GM19467 (cell line): ENCODE data around the gene SMCO1.
A peak's percentile ranks its signal among the peaks of the same experiment; 100 is the strongest.
"Not testable (repeated sequence)": the region's sequence is repeated elsewhere in the genome, so short reads cannot be mapped to it uniquely, and the experiment has no call there.

ENCODE experiments used
- ATAC-seq: cut with Tn5 transposase; IDR thresholded peaks from one replicate; pipeline ENCODE4 v1.9.1; 2021; ENCODE audit warnings: mild to moderate bottlenecking, moderate library complexity; ENCODE audit not compliant: unreplicated experiment

The SMCO1 gene, protein sequence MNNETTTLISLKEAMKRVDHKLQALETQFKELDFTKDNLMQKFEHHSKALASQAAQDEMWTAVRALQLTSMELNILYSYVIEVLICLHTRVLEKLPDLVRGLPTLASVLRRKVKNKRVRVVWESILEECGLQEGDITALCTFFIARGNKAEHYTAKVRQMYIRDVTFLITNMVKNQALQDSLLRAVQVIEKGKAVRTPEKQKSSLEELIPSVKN

DNA sequence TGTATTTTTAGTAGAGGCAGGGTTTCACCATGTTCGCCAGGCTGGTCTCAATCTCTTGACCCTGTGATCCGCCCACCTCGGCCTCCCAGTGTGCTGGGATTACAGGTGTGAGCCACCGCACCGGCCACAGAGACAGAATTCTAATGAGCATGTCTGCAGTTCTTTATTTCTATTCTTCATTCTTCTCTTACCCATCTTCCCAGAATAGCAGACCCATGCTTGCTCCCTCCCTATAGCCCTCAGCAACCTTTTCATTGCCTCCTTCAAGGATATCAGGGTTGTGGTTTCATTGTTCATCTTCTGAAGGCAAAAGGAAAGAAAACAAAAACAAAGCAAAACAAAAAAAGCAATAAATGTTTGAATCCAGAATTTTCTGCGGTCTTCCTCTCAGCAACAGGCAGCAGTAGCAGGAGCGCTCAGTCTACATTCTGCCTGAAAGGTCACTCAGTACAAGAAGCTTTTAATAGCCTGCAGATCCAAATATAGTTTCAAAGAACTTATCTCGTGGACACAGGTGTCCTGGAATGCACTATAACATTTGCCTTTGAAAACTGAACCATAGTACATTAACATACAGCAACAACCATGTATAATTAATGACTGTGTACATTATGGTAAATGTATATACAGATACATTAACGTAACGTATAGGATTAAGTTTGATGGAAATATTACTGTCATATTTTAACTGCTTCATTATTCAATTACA, at the start of gene SMCO1:
TSS of gene SMCO1 (minus strand) at position 434 of the 709 bp plus-strand sequence. CDS start at position 297, 137 bp downstream.
- ATAC-seq, result no peak

DNA sequence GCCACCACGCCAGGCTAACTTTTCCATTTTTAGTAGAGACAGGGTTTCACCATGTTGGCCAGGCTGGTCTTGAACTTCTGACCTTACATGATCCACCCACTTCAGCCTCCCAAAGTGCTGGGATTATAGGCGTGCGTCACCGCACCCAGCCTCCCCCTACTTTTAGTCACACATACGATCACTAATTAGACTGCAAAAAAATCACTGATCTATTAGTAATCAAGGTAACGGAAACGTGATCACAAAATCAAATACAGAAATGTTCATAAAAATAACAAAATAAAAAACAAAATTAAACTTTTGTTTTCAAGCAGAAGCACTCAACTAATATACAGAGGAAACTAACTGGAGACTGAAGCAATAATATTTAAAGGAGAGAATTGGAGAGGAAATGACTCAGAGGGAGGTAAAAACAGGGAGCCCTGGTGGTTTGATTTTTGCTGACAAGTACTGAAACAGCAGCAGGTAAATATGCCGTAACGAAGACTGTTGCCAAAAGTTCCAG, 48.6 kb upstream of the SMCO1 start:
- no peak for ATAC-seq

DNA sequence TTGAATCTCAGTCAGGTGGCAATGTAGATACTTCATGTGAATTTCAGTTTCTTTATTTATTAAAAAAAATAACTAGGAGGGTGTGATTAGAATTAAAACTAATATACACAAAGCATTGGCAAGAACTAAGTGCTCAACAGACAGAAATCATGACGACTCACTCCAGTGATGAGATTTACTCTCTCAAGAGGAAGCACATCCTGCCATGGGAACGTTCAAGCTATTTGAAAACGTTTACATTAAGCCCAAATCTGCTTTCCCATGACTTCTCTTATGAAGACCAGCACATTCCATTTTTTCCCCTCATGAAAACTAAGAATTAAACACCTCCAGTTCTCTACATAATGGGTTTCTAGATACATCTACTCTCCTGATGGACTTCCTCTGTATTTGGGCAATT, 44.7 kb upstream of the SMCO1 start:
- no peak for ATAC-seq

DNA sequence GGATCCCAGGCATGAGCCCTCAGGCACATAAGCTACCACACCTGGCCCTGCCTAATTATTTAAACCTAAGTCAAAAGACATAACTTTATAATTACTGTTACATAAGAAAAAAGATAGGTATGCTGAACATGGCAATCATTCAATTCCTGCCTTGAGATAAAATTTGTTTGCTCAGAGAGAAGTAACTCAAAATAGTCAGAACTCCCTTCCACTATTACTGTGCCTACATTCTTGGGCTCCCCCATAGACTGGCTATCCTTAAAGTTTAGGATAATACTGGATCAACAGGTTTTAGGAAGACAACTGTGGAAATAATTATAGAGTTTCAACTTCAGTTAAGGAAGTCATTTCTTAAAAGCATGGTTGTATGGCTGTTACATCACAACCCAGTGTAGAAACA, 43.3 kb upstream of the SMCO1 start:
- ATAC-seq, result no peak

DNA sequence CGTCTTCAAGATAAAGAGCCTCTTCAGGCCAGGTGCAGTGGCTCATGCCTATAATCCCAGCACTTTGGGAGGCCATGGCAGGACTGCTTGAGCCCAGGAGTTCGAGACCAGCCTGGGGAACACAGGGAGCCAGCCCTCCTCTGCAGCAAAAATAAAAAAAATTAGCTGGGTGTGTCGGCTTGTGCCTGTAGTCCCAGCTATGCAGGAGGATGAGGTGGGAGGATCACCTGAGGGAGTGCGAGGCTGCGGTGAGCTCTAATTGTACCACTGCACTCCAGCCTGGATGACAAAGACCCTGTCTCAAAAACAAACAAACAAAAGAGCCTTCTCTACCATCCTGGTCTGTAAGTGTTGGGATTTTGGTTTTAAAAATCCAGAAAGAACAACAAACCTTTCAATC, 42.1 kb upstream of the SMCO1 start:
- ATAC-seq, result no peak

GRCh38 chr3:196555295-196555694, 40.1 kb upstream of the SMCO1 start:
- ATAC-seq, result no peak

DNA sequence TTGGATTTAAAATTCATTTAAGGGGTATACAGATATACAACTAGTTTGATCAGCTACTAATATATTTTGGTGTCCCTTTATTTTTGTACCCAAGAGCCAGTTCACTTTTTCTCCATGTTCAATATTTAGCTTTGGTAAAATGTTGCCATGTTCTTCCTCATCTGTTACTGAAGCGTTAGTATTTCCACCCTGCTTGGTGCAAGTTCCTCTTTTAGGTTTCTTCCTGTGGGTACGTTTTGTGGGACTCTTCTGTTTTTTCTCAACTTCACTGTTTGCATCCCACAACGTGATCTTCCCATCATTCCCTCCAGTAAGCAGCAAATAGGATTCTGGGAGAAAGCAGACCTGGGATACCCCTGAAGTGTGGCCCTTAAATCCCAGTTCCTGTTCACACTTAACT, 39.1 kb upstream of the SMCO1 start:
- no peak for ATAC-seq

GRCh38 chr3:196553551-196553950, 38.4 kb upstream of the SMCO1 start:
- no peak for ATAC-seq

DNA sequence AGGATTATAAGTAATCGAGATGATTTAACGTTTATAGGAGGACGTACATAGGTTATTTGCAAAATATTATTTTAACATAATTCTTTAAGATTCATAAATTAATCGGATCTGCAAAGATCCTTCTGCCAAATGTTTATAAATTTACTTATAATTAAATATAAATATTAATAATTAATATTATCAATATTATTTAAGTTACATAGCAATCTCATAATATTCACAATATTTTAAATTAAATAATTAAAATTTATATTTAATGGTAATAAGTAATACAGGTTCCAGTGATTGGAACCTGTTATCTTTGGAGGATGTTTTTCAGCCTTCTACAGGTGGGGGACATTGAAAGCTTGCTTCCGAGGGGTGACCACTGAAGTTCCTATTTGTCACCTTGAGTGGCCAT, 37.1 kb upstream of the SMCO1 start:
- ATAC-seq, result no peak

GRCh38 chr3:196550172-196550571, 35.0 kb upstream of the SMCO1 start:
- ATAC-seq, result not testable (repeated sequence)

- ATAC-seq, result not testable (repeated sequence)
These were observed 34.2 kb upstream of the SMCO1 start for GRCh38 chr3:196549312-196549711.

DNA sequence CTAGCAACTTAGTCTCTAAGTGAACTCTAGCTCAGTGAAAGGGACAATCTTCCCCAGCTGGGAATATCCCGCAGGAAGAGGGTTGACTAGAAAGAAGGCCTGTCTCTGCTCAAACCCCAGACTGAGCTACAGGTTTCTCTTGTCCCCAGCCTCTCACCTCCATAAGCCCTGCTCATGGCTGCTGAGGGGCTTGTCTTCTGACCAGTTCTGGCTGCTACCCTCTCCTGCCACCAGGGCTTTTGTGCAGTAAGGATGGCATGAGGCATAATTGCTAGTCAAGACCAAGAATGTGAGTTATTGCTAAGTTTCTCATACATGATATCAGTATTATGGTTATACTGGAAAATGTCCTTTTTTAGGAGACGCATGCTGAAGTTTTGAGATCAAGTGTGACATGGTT, 31.9 kb upstream of the SMCO1 start:
- ATAC-seq, result no peak

DNA sequence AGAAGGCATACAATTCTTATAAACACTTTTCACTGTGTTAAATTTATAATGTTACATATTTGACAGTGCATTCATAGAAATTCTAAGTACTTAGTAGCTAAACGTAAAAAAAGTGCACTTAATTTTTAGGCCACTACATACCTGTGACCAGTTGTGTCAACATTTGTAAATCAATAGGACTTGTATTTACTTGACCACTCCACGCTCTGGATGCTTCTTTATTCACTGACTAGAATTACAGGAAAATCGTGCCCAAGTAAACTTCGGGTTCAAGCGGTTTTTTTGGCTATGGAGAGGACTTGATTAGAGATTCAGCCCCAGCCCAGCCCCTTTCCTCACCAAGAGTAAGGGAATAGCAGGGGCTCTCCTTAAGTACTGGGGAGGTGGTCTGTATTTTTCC, 31.4 kb upstream of the SMCO1 start:
- ATAC-seq, result no peak

GRCh38 chr3:196544491-196544992, 29.4 kb upstream of the SMCO1 start:
- ATAC-seq, result no peak

DNA sequence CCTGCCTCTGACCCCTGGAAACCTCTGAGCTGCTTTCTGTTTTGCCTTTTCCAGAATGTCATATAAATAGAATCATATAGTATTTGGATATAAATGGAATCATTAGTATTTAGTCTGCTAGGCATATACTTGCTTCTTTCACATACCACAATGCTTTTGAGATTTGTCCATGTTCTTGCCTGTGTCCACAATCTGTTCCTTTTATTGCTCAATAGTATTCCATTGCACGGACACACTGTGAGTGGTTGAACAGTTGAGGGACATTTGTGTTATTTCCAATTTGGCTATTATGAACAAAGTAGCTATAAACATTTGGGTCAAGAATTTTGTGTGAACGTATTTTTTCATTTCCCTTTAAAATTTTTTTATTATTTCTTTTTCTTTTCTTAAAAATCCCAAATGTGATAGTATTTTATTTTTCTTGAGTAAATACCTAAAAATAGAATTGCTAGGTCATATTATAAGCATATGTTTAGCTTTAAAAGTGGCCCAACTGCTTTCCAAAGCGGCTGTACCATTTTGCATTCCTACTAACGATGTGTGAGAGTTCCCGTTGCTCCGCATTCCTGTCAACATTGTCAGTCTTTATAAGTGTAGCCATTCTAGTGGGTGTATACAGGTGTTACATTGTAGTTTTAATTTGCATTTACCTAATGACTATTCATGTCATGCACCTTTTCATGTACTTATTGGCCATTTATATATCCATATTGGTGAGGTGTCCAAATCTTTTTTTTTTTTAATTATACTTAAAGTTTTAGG, 26.7 kb upstream of the SMCO1 start:
- ATAC-seq, result no peak

DNA sequence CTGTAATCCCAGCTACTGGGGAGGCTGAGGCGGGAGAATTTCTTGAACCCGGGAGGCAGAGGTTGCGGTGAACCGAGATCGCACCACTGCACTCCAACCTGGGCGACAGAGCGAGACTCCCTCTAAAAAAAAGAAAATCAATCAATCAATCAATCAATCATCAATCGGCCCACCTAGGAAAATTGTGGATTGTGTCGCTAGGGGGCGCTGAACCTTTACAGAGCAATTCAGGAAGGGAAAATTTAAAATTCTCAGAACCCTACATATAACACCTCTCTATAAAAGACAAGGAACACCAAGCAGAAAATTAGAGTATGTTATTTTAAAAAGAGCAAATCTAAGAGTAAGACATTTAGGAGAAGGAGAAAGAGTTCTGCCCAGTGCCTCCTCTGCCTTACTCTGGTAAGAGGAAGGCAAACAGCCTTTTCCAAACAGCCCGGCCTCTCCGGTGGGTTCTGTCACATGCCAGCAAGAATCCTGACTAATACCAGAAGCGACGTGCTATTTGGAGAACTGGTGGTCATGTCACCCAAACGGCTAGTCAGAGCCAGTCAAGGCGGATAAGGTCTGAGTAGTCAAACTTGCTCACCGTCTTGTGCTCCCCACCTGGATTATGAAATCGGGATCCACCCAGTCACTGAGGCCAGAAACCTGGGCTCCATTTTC, 22.3 kb upstream of the SMCO1 start:
- ATAC-seq, result no peak

DNA sequence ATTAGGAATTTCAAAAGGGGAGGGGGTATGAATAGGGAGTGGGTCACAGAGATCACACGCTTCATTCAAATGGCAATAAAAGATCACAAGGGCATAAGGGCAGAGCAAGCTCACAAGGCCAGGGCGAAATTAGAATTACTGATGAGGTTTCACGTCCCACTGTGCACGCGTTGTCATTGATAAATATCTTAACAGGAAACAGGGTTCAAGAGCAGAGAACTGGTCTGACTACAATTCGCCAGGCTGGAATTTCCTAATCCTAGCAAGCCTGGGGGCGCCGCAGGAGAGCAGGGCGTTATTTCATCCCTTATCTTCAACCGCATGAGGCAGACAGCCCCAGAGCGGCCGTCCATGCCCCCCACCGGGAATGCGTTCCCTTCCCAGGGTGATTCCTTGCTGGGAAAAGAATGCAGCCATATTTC, 18.1 kb upstream of the SMCO1 start:
- ATAC-seq, result no peak

- no peak for ATAC-seq
These were observed 16.3 kb upstream of the SMCO1 start for GRCh38 chr3:196531418-196531817.

- ATAC-seq, result peak; percentile 80
These were observed 13.6 kb upstream of the SMCO1 start for GRCh38 chr3:196528639-196529233.

- no peak for ATAC-seq
These were observed 10.0 kb upstream of the SMCO1 start for GRCh38 chr3:196525141-196525540.

- no peak for ATAC-seq
These were observed 9.4 kb upstream of the SMCO1 start for GRCh38 chr3:196524527-196524926.
